Measurements from ENCODE around the gene SCYL2.

SCYL2 gene

GRCh38 chr12:100382338-100382737, 115.4 kb downstream of the SCYL2 start:
- peak; percentile 9 for DNase-seq

- DNase-seq: no peak
These were observed 116.9 kb downstream of the SCYL2 start for GRCh38 chr12:100383586-100384558.

- DNase-seq: no peak
These were observed 117.6 kb downstream of the SCYL2 start for GRCh38 chr12:100384559-100384935.

GRCh38 chr12:100388382-100388781, 121.4 kb downstream of the SCYL2 start:
- DNase-seq: no peak

All from fibroblast of skin of right biceps (primary cell).